Panc1 (cell line): ENCODE results near the gene DENND4C. TPM values are rescaled to one million over a fixed set of nuclear protein-coding genes. Genes with fewer than 3 reads are reported as not detected.

Experiments used
- ATAC-seq: fragments of 200-7000 bp; cut with Tn5 transposase; 2 replicates; pipeline ENCODE4 v1.9.1; 2020; ENCODE audit warnings: mild to moderate bottlenecking, moderate library complexity
- BruUV-seq: library from RNA; stranded (reverse); fragments of 400-500 nt; replicated peaks from 2 replicates; lab custom pipeline; 2021; lab: Mats Ljungman, UMichigan
- CTCF ChIA-PET: fragments of 300-600 bp; sonication (Branson Sonifier 250); formaldehyde crosslinking; loops from one replicate; lab custom pipeline; 2022; ENCODE audit warnings: antibody characterized with exemption; lab: Charles Lee
- POLR2A ChIA-PET: fragments of 300-600 bp; sonication (Branson Sonifier 250); formaldehyde crosslinking; loops from one replicate; lab custom pipeline; 2022; ENCODE audit warnings: antibody characterized with exemption; lab: Charles Lee
- DNase-seq: peaks from one replicate; pipeline ENCODE4 v3.0.0-alpha.2; 2010; ENCODE audit warnings: low read depth, low spot score
- H3K27ac ChIP-seq: 2 replicates; pipeline ENCODE4 v1.5.1; 2011; ENCODE audit warnings: mild to moderate bottlenecking, low read length, inconsistent platforms
- H3K27me3 ChIP-seq: fragments of 200-500 bp; sonication (Bioruptor generic); 2 replicates; pipeline ENCODE4 v1.6.0; 2014; ENCODE audit warnings: low read length, inconsistent platforms; ENCODE audit not compliant: control insufficient read depth, insufficient read depth
- H3K36me3 ChIP-seq: fragments of 200-500 bp; sonication (Bioruptor generic); 2 replicates; pipeline ENCODE4 v1.5.1; 2014; ENCODE audit warnings: inconsistent platforms, mild to moderate bottlenecking, low read length, moderate library complexity; ENCODE audit not compliant: control insufficient read depth, insufficient read depth
- H3K4me1 ChIP-seq: 2 replicates; pipeline ENCODE4 v1.5.1; 2011; ENCODE audit warnings: inconsistent platforms, mild to moderate bottlenecking, low read length, moderate library complexity; ENCODE audit not compliant: control insufficient read depth, insufficient read depth
- H3K4me3 ChIP-seq, 2 experiments: 2 replicates each; pipeline ENCODE4 v1.5.1; 2011 to 2012; ENCODE audit warnings: low read depth in 2 of 2, low read length in 2 of 2, mild to moderate bottlenecking in 2 of 2, inconsistent platforms in 1 of 2, moderate library complexity in 1 of 2
- H3K9me3 ChIP-seq: fragments of 200-500 bp; sonication (Bioruptor generic); 2 replicates; pipeline ENCODE4 v1.5.1; 2014; ENCODE audit warnings: low read depth, mild to moderate bottlenecking, inconsistent platforms, low read length, moderate library complexity; ENCODE audit not compliant: control insufficient read depth, insufficient read depth
- POLR2AphosphoS5 ChIP-seq: IDR thresholded peaks from 2 replicates; pipeline ENCODE4 v1.6.1; 2012; ENCODE audit warnings: mild to moderate bottlenecking, low read depth, low read length, moderate library complexity
- SIN3A ChIP-seq: IDR thresholded peaks from 2 replicates; pipeline ENCODE4 v1.6.1; 2012; ENCODE audit warnings: low read depth, mild to moderate bottlenecking, low read length, moderate library complexity, borderline replicate concordance; ENCODE audit not compliant: insufficient read depth
- TCF7L2 ChIP-seq: IDR thresholded peaks from 2 replicates; pipeline ENCODE4 v1.6.1; 2011; ENCODE audit warnings: mild to moderate bottlenecking, low read depth, low read length, inconsistent platforms
- in situ Hi-C: cut with HindIII; loops from 2 replicates; pipeline ENCODE4 v1.10.0; 2016; ENCODE audit warnings: low sequenced_read_pairs, low pct_unique_long_range_greater_than_20kb
- intact Hi-C: fragments of 100-400 bp; cut with micrococcal nuclease; formaldehyde crosslinking; loops from one replicate; pipeline ENCODE4 v1.10.0; 2022; ENCODE audit not compliant: unreplicated experiment
- total RNA-seq: library from RNA; stranded (reverse); gene quantifications from one replicate; pipeline ENCODE4 v1.2.1, GENCODE V29; 2021; ENCODE audit not compliant: unreplicated experiment
- TF ChIP-seq, protein P1 (sequence below): fragments of 450-650 bp; IDR thresholded peaks from 2 replicates; pipeline ENCODE4 v1.5.1; 2017; ENCODE audit warnings: mild to moderate bottlenecking
- TF ChIP-seq, protein P2 (sequence below), 2 experiments: IDR thresholded peaks; 2 replicates each; pipeline ENCODE4 v1.6.1; 2011 to 2012; ENCODE audit warnings: low read depth in 2 of 2, control low read depth in 1 of 2, low read length in 1 of 2, mild to moderate bottlenecking in 1 of 2, moderate library complexity in 1 of 2; ENCODE audit not compliant: insufficient read depth in 1 of 2

The DENND4C gene
- total RNA-seq, 1 experiment from 2014 or later: 10.5 TPM

DNA sequence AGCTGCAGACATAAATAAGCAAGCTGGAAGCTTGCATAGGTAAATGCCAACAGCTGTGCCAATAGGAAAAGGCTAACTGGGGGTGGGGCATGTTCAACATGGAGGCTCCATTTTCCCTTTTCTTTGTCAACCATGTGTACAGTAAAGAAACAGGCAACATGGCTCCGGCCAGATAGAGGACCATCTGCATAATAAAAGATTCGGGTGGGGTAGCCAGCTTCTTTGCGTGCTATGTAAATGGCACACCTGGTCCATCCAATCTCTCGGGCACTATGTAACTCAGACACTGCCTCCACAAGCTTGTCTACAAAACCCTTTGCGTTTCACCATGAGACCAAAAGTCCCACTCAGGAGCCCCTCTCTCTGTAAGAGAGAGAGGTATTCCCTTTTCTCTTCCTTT lies 41.7 kb upstream of the DENND4C start:
- Histone ChIP-seq H3K36me3 (no peaks in the 10 kb centered on the region), H3K4me3 (no peak overlapping the region), H3K27me3 (no peaks in the 10 kb centered on the region), H3K4me1 (no peaks in the 10 kb centered on the region; the same call in 1 of the 2 replicates), H3K27ac (no peak overlapping the region), H3K9me3 (no peaks in the 10 kb centered on the region)
- no peak for ATAC-seq
- ChIA-PET CTCF (no interaction called here), POLR2A (no interaction called here)
- TF ChIP-seq, protein P1, sequence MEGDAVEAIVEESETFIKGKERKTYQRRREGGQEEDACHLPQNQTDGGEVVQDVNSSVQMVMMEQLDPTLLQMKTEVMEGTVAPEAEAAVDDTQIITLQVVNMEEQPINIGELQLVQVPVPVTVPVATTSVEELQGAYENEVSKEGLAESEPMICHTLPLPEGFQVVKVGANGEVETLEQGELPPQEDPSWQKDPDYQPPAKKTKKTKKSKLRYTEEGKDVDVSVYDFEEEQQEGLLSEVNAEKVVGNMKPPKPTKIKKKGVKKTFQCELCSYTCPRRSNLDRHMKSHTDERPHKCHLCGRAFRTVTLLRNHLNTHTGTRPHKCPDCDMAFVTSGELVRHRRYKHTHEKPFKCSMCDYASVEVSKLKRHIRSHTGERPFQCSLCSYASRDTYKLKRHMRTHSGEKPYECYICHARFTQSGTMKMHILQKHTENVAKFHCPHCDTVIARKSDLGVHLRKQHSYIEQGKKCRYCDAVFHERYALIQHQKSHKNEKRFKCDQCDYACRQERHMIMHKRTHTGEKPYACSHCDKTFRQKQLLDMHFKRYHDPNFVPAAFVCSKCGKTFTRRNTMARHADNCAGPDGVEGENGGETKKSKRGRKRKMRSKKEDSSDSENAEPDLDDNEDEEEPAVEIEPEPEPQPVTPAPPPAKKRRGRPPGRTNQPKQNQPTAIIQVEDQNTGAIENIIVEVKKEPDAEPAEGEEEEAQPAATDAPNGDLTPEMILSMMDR: no peak
- no peak for TF ChIP-seq POLR2AphosphoS5
- TF ChIP-seq TCF7L2: no peak
- no peak for TF ChIP-seq SIN3A
- TF ChIP-seq, protein P2, sequence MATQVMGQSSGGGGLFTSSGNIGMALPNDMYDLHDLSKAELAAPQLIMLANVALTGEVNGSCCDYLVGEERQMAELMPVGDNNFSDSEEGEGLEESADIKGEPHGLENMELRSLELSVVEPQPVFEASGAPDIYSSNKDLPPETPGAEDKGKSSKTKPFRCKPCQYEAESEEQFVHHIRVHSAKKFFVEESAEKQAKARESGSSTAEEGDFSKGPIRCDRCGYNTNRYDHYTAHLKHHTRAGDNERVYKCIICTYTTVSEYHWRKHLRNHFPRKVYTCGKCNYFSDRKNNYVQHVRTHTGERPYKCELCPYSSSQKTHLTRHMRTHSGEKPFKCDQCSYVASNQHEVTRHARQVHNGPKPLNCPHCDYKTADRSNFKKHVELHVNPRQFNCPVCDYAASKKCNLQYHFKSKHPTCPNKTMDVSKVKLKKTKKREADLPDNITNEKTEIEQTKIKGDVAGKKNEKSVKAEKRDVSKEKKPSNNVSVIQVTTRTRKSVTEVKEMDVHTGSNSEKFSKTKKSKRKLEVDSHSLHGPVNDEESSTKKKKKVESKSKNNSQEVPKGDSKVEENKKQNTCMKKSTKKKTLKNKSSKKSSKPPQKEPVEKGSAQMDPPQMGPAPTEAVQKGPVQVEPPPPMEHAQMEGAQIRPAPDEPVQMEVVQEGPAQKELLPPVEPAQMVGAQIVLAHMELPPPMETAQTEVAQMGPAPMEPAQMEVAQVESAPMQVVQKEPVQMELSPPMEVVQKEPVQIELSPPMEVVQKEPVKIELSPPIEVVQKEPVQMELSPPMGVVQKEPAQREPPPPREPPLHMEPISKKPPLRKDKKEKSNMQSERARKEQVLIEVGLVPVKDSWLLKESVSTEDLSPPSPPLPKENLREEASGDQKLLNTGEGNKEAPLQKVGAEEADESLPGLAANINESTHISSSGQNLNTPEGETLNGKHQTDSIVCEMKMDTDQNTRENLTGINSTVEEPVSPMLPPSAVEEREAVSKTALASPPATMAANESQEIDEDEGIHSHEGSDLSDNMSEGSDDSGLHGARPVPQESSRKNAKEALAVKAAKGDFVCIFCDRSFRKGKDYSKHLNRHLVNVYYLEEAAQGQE (IDR thresholded peaks at IDR 0.05; ENCODE audit: insufficient read depth in 1 of 2, low read depth in 2 of 2, low read length in 1 of 2): no peak
- no peak for DNase-seq
- BruUV-seq: no TSS peak
- in situ Hi-C loops: no loop called here
- intact Hi-C loops: no loop called here

DNA sequence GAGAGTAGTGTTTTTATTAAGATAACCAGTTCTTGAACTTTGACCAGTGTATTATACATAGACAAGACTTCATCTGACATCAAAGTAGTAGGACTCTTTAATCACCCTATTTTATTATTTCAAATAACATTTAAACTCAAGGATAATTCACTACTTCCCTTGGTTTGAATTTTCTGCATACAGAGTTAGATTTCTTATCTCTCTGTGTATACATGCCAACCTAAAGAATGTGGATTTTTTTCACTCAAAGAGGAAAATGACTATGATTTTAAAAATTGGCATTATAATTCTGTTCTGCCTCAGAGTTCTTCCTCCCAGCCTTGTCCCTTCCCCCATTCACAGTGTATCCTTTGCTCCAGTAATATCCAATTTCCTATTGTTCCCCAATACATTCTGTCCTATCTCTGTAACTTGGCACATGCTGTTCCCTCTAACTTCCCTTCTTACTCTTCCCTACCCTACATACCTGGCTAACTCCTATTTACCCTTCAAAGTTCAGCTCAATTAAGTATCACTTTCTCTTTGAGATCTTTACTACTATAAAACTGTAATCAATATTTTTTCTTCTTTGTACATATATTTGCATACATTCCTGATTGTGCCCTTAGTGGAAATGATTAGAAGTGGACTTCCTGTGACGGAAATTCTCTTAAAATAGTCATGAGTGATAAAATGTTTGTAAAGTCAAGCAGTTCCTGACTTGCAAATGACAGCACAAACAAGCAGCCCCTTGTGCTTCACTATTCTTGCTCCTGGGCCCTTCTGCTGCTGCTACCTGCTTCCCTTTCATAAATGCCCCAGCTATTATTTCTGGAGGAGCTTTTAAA lies 38.1 kb upstream of the DENND4C start:
- intact Hi-C loops: no loop called here
- DNase-seq (no peak), ATAC-seq (no peak)
- CTCF ChIA-PET: no interaction called here
- H3K36me3 ChIP-seq: no peaks in the 10 kb centered on the region
- H3K27ac ChIP-seq: no peak overlapping the region
- H3K9me3 ChIP-seq: no peaks in the 10 kb centered on the region
- in situ Hi-C loops: no loop called here
- H3K27me3 ChIP-seq: no peaks in the 10 kb centered on the region
- TF ChIP-seq SIN3A (no peak), POLR2AphosphoS5 (no peak)
- TF ChIP-seq, protein P2 (IDR thresholded peaks at IDR 0.05; ENCODE audit: insufficient read depth in 1 of 2, low read depth in 2 of 2, low read length in 1 of 2): no peak
- TF ChIP-seq, protein P1: no peak
- no peak overlapping the region for H3K4me3 ChIP-seq
- POLR2A ChIA-PET: no interaction called here
- no TSS peak for BruUV-seq
- no peaks in the 10 kb centered on the region for H3K4me1 ChIP-seq
